GM23338 (cell line): ENCODE data around the gene HP. TPM values are rescaled to one million over a fixed set of nuclear protein-coding genes. Genes with fewer than 3 reads are reported as not detected.

Source experiments
- ATAC-seq: fragments of 200-7000 bp; cut with Tn5 transposase; 3 replicates; pipeline ENCODE4 v1.9.1; 2020
- DNase-seq: peaks from one replicate; pipeline ENCODE4 v3.0.0-alpha.2; 2015; ENCODE audit warnings: low spot score
- H2AFZ ChIP-seq: fragments of 200-600 bp; sonication (generic); 2 replicates; pipeline ENCODE4 v1.8.0; 2016; ENCODE audit warnings: antibody characterized with exemption, mild to moderate bottlenecking, moderate library complexity
- H3F3A ChIP-seq: fragments of 200-600 bp; sonication (generic); replicated peaks from 2 replicates; pipeline ENCODE4 v1.8.0; 2017; ENCODE audit warnings: antibody characterized with exemption, mixed run types, low read depth
- H3K27ac ChIP-seq: fragments of 200-600 bp; sonication (generic); 2 replicates; pipeline ENCODE4 v1.6.1; 2016; ENCODE audit warnings: low read depth
- H3K27me3 ChIP-seq: fragments of 200-600 bp; sonication (generic); 2 replicates; pipeline ENCODE4 v1.8.0; 2016; ENCODE audit warnings: mild to moderate bottlenecking, mixed run types, moderate library complexity; ENCODE audit not compliant: insufficient read depth
- H3K36me3 ChIP-seq: fragments of 200-600 bp; sonication (generic); 2 replicates; pipeline ENCODE4 v1.8.0; 2016; ENCODE audit warnings: mild to moderate bottlenecking; ENCODE audit not compliant: insufficient read depth
- H3K4me1 ChIP-seq: fragments of 200-600 bp; sonication (generic); 2 replicates; pipeline ENCODE4 v1.8.0; 2016; ENCODE audit warnings: mild to moderate bottlenecking, moderate library complexity; ENCODE audit not compliant: insufficient read depth
- H3K4me2 ChIP-seq: fragments of 200-600 bp; sonication (generic); 2 replicates; pipeline ENCODE4 v1.7.1; 2017; ENCODE audit warnings: mixed run types
- H3K4me3 ChIP-seq: fragments of 200-600 bp; sonication (generic); 2 replicates; pipeline ENCODE4 v1.6.1; 2016; ENCODE audit warnings: mixed run types
- H3K79me2 ChIP-seq: fragments of 200-600 bp; sonication (generic); replicated peaks from 2 replicates; pipeline ENCODE4 v1.8.0; 2017; ENCODE audit warnings: mild to moderate bottlenecking; ENCODE audit not compliant: insufficient read depth
- H3K9me2 ChIP-seq: fragments of 200-600 bp; sonication (generic); 2 replicates; pipeline ENCODE4 v1.8.0; 2017; ENCODE audit not compliant: insufficient read depth
- H4K20me1 ChIP-seq: fragments of 200-600 bp; sonication (generic); replicated peaks from 2 replicates; pipeline ENCODE4 v1.8.0; 2017; ENCODE audit warnings: mild to moderate bottlenecking; ENCODE audit not compliant: insufficient read depth
- H3K27ac Mint-ChIP-seq: 2 replicates; pipeline ENCODE4 v1.8.0; 2020; ENCODE audit warnings: inconsistent platforms, mild to moderate bottlenecking, moderate library complexity, mixed read lengths
- H3K27me3 Mint-ChIP-seq: 3 replicates; pipeline ENCODE4 v1.8.0; 2022; ENCODE audit warnings: low read depth, mild to moderate bottlenecking, moderate library complexity, mixed read lengths, inconsistent platforms; ENCODE audit not compliant: insufficient read depth, poor library complexity
- H3K36me3 Mint-ChIP-seq: 3 replicates; pipeline ENCODE4 v1.8.0; 2021; ENCODE audit warnings: low read depth, mild to moderate bottlenecking, inconsistent platforms, moderate library complexity, mixed read lengths
- H3K4me1 Mint-ChIP-seq: 3 replicates; pipeline ENCODE4 v1.8.0; 2020; ENCODE audit warnings: mild to moderate bottlenecking, inconsistent platforms, mixed read lengths
- H3K4me3 Mint-ChIP-seq: 3 replicates; pipeline ENCODE4 v1.8.0; 2021; ENCODE audit warnings: moderate library complexity, mild to moderate bottlenecking, inconsistent platforms, mixed read lengths
- H3K9me3 Mint-ChIP-seq: 3 replicates; pipeline ENCODE4 v1.8.0; 2020; ENCODE audit warnings: moderate library complexity, mild to moderate bottlenecking, inconsistent platforms, mixed read lengths
- CREB1 ChIP-seq: fragments of 250-450 bp; sonication (Bioruptor Pico); IDR thresholded peaks from 2 replicates; pipeline ENCODE4 v1.5.0; 2020; ENCODE audit warnings: low read depth, mild to moderate bottlenecking, moderate library complexity
- EZH2 ChIP-seq: fragments of 200-600 bp; sonication (generic); IDR thresholded peaks from one replicate; pipeline ENCODE4 v1.8.0; 2017; ENCODE audit warnings: antibody characterized with exemption, mild to moderate bottlenecking, low read depth; ENCODE audit not compliant: unreplicated experiment
- EZH2phosphoT487 ChIP-seq: fragments of 200-600 bp; sonication (generic); IDR thresholded peaks from one replicate; pipeline ENCODE4 v1.8.1; 2018; ENCODE audit warnings: antibody characterized with exemption; ENCODE audit not compliant: unreplicated experiment
- JUNB ChIP-seq: IDR thresholded peaks from one replicate; pipeline ENCODE4 v1.6.1; 2016; ENCODE audit warnings: antibody characterized with exemption; ENCODE audit not compliant: unreplicated experiment
- NANOG ChIP-seq: IDR thresholded peaks from 2 replicates; pipeline ENCODE4 v1.6.1; 2016; ENCODE audit warnings: antibody characterized with exemption, borderline replicate concordance
- POLR2AphosphoS5 ChIP-seq: IDR thresholded peaks from 2 replicates; pipeline ENCODE4 v1.6.1; 2016; ENCODE audit warnings: antibody characterized with exemption, low read depth
- STAT1 ChIP-seq: IDR thresholded peaks from one replicate; pipeline ENCODE4 v1.6.1; 2016; ENCODE audit warnings: antibody characterized with exemption; ENCODE audit not compliant: unreplicated experiment
- ZNF114 ChIP-seq: fragments of 250-450 bp; sonication (Bioruptor Pico); IDR thresholded peaks from 2 replicates; pipeline ENCODE4 v1.5.0; 2020; ENCODE audit warnings: mild to moderate bottlenecking, moderate library complexity
- ZNF331 ChIP-seq: fragments of 250-450 bp; sonication (Bioruptor Pico); IDR thresholded peaks from 2 replicates; pipeline ENCODE4 v1.5.0; 2020; ENCODE audit warnings: low read depth, mild to moderate bottlenecking, moderate library complexity
- polyA plus RNA-seq: library from polyadenylated mRNA; unstranded; fragments of >200 nt; fragmentation: Nextera tagmentation; extraction: Ambion mirVana; gene quantifications from 2 replicates; pipeline ENCODE4 v1.2.1, GENCODE V29; 2016
- total RNA-seq: library from RNA; depleted of rRNA; stranded (reverse); fragments of >200 nt; shearing (Covaris generic); gene quantifications from 2 replicates; pipeline ENCODE4 v1.2.3, GENCODE V29; 2014
- TF ChIP-seq, protein P1 (sequence below), 2 experiments: fragments of 200-600 bp in 1 of 2; sonication (generic) in 1 of 2; conservative IDR thresholded peaks; 2 replicates each; pipeline versions ENCODE4 v1.5.1 to v1.6.1; 2016 to 2017; ENCODE audit warnings: antibody characterized with exemption in 2 of 2, low read depth in 2 of 2, mild to moderate bottlenecking in 2 of 2, moderate library complexity in 1 of 2
- TF ChIP-seq, protein P2 (sequence below): fragments of 250-450 bp; sonication (Bioruptor Pico); IDR thresholded peaks from 2 replicates; pipeline ENCODE4 v1.5.0; 2020; ENCODE audit warnings: mild to moderate bottlenecking, moderate library complexity
- TF ChIP-seq, protein P3 (sequence below): IDR thresholded peaks from one replicate; pipeline ENCODE4 v1.6.1; 2018; ENCODE audit warnings: antibody characterized with exemption; ENCODE audit not compliant: unreplicated experiment
- TF ChIP-seq, protein P4 (sequence below): IDR thresholded peaks from 2 replicates; pipeline ENCODE4 v1.6.1; 2016; ENCODE audit warnings: antibody characterized with exemption

HP gene
- total and polyA plus RNA-seq, 2 experiments from 2014 or later: 0.26 TPM; not detected in 1

DNA sequence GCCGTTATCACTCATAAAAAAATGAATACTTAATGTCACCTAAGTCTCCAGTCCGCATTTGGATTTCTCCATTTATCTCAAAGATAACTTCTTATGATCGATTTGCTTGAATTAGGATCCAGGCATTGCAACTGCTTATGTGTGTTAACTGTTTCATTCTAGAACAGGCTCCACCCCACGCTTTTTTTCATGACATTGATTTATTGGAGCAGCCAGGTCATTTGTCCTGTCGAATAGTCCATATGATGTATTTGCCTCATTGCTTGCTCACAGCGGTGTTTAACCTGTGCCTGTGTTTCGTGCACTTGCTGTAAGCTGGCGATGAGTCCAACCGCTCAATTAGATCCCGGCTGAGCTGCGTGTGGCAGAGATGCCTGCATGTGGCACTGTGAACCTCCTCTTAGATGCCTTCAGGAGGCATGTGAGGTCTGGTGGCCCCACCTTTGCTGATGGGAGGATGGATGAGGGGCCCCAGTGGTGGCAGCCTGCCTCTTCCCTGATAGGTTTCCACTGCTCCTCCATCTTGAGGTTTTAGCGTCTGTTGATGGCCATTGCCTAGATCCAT lies 55.7 kb downstream of the HP start:
- no peak for DNase-seq
- H3K27ac ChIP-seq: no peak overlapping the region
- no peak overlapping the region for H2AFZ ChIP-seq
- no peak overlapping the region for H3K4me3 ChIP-seq
- Mint-ChIP-seq H3K4me3 (no peak overlapping the region), H3K27me3 (peaks cover 2% of the 10 kb centered on the region), H3K27ac (no peak overlapping the region), H3K9me3 (no peaks in the 10 kb centered on the region), H3K36me3 (peaks cover 79% of the 10 kb centered on the region), H3K4me1 (no peaks in the 10 kb centered on the region)
- H3F3A ChIP-seq: no peaks in the 10 kb centered on the region
- no peaks in the 10 kb centered on the region for H3K9me2 ChIP-seq
- H3K36me3 ChIP-seq: peaks cover 42% of the 10 kb centered on the region
- no peak for ATAC-seq
- H4K20me1 ChIP-seq: no peaks in the 10 kb centered on the region; the same call in 1 of the 2 replicates
- TF ChIP-seq, protein P1, sequence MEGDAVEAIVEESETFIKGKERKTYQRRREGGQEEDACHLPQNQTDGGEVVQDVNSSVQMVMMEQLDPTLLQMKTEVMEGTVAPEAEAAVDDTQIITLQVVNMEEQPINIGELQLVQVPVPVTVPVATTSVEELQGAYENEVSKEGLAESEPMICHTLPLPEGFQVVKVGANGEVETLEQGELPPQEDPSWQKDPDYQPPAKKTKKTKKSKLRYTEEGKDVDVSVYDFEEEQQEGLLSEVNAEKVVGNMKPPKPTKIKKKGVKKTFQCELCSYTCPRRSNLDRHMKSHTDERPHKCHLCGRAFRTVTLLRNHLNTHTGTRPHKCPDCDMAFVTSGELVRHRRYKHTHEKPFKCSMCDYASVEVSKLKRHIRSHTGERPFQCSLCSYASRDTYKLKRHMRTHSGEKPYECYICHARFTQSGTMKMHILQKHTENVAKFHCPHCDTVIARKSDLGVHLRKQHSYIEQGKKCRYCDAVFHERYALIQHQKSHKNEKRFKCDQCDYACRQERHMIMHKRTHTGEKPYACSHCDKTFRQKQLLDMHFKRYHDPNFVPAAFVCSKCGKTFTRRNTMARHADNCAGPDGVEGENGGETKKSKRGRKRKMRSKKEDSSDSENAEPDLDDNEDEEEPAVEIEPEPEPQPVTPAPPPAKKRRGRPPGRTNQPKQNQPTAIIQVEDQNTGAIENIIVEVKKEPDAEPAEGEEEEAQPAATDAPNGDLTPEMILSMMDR (conservative IDR thresholded peaks at IDR 0.05; ENCODE audit: low read depth in 2 of 2): no peak
- TF ChIP-seq, protein P2, sequence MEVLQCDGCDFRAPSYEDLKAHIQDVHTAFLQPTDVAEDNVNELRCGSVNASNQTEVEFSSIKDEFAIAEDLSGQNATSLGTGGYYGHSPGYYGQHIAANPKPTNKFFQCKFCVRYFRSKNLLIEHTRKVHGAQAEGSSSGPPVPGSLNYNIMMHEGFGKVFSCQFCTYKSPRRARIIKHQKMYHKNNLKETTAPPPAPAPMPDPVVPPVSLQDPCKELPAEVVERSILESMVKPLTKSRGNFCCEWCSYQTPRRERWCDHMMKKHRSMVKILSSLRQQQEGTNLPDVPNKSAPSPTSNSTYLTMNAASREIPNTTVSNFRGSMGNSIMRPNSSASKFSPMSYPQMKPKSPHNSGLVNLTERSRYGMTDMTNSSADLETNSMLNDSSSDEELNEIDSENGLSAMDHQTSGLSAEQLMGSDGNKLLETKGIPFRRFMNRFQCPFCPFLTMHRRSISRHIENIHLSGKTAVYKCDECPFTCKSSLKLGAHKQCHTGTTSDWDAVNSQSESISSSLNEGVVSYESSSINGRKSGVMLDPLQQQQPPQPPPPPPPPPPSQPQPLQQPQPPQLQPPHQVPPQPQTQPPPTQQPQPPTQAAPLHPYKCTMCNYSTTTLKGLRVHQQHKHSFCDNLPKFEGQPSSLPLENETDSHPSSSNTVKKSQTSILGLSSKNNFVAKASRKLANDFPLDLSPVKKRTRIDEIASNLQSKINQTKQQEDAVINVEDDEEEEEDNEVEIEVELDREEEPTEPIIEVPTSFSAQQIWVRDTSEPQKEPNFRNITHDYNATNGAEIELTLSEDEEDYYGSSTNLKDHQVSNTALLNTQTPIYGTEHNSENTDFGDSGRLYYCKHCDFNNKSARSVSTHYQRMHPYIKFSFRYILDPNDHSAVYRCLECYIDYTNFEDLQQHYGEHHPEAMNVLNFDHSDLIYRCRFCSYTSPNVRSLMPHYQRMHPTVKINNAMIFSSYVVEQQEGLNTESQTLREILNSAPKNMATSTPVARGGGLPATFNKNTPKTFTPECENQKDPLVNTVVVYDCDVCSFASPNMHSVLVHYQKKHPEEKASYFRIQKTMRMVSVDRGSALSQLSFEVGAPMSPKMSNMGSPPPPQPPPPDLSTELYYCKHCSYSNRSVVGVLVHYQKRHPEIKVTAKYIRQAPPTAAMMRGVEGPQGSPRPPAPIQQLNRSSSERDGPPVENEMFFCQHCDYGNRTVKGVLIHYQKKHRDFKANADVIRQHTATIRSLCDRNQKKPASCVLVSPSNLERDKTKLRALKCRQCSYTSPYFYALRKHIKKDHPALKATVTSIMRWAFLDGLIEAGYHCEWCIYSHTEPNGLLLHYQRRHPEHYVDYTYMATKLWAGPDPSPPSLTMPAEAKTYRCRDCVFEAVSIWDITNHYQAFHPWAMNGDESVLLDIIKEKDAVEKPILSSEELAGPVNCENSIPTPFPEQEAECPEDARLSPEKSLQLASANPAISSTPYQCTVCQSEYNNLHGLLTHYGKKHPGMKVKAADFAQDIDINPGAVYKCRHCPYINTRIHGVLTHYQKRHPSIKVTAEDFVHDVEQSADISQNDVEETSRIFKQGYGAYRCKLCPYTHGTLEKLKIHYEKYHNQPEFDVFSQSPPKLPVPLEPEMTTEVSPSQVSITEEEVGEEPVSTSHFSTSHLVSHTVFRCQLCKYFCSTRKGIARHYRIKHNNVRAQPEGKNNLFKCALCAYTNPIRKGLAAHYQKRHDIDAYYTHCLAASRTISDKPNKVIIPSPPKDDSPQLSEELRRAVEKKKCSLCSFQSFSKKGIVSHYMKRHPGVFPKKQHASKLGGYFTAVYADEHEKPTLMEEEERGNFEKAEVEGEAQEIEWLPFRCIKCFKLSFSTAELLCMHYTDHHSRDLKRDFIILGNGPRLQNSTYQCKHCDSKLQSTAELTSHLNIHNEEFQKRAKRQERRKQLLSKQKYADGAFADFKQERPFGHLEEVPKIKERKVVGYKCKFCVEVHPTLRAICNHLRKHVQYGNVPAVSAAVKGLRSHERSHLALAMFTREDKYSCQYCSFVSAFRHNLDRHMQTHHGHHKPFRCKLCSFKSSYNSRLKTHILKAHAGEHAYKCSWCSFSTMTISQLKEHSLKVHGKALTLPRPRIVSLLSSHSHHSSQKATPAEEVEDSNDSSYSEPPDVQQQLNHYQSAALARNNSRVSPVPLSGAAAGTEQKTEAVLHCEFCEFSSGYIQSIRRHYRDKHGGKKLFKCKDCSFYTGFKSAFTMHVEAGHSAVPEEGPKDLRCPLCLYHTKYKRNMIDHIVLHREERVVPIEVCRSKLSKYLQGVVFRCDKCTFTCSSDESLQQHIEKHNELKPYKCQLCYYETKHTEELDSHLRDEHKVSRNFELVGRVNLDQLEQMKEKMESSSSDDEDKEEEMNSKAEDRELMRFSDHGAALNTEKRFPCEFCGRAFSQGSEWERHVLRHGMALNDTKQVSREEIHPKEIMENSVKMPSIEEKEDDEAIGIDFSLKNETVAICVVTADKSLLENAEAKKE (CRISPR knock-in tag): no peak
- no peak for TF ChIP-seq ZNF114 (CRISPR knock-in tag)
- TF ChIP-seq CREB1 (CRISPR knock-in tag): no peak
- no peak for TF ChIP-seq POLR2AphosphoS5
- TF ChIP-seq JUNB: no peak
- TF ChIP-seq NANOG: no peak
- no peak for TF ChIP-seq EZH2
- TF ChIP-seq, protein P3, sequence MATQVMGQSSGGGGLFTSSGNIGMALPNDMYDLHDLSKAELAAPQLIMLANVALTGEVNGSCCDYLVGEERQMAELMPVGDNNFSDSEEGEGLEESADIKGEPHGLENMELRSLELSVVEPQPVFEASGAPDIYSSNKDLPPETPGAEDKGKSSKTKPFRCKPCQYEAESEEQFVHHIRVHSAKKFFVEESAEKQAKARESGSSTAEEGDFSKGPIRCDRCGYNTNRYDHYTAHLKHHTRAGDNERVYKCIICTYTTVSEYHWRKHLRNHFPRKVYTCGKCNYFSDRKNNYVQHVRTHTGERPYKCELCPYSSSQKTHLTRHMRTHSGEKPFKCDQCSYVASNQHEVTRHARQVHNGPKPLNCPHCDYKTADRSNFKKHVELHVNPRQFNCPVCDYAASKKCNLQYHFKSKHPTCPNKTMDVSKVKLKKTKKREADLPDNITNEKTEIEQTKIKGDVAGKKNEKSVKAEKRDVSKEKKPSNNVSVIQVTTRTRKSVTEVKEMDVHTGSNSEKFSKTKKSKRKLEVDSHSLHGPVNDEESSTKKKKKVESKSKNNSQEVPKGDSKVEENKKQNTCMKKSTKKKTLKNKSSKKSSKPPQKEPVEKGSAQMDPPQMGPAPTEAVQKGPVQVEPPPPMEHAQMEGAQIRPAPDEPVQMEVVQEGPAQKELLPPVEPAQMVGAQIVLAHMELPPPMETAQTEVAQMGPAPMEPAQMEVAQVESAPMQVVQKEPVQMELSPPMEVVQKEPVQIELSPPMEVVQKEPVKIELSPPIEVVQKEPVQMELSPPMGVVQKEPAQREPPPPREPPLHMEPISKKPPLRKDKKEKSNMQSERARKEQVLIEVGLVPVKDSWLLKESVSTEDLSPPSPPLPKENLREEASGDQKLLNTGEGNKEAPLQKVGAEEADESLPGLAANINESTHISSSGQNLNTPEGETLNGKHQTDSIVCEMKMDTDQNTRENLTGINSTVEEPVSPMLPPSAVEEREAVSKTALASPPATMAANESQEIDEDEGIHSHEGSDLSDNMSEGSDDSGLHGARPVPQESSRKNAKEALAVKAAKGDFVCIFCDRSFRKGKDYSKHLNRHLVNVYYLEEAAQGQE: no peak
- no peak for TF ChIP-seq ZNF331 (CRISPR knock-in tag)
- TF ChIP-seq EZH2phosphoT487: no peak
- TF ChIP-seq, protein P4, sequence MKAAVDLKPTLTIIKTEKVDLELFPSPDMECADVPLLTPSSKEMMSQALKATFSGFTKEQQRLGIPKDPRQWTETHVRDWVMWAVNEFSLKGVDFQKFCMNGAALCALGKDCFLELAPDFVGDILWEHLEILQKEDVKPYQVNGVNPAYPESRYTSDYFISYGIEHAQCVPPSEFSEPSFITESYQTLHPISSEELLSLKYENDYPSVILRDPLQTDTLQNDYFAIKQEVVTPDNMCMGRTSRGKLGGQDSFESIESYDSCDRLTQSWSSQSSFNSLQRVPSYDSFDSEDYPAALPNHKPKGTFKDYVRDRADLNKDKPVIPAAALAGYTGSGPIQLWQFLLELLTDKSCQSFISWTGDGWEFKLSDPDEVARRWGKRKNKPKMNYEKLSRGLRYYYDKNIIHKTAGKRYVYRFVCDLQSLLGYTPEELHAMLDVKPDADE: no peak
- no peak for TF ChIP-seq STAT1
- H3K4me1 ChIP-seq: no peaks in the 10 kb centered on the region
- no peaks in the 10 kb centered on the region for H3K79me2 ChIP-seq
- no peaks in the 10 kb centered on the region for H3K27me3 ChIP-seq
- no peak overlapping the region for H3K4me2 ChIP-seq
